GM19467 (cell line): Measurements from ENCODE around the gene TTC39C.
"Not testable (repeated sequence)": the region's sequence is repeated elsewhere in the genome, so short reads cannot be mapped to it uniquely, and the experiment has no call there.

Experiments used
- ATAC-seq: cut with Tn5 transposase; IDR thresholded peaks from one replicate; pipeline ENCODE4 v1.9.1; 2021; ENCODE audit warnings: mild to moderate bottlenecking, moderate library complexity; ENCODE audit not compliant: unreplicated experiment

Gene TTC39C

GRCh38 chr18:24015639-24016631 lies 1.4 kb downstream of the TTC39C start:
- ATAC-seq, result no peak

DNA sequence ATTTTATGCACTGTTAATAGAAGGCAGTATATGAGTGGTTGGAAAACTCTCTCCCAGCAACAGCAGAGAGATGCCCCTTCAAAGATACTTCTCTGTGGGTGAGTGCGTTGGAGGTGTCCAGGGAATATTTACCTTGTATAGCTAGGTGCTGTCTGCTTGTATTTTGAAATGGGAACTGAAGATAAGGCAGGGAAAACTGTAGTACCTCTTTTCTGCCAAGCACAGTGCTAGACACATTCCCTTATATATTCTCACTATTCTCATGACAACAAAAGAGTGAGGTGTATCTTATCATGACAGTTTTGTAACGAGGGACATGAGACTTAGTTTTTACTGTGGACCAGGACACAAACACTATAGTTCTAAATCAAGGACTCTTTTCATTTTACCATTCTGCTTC lies 2.1 kb downstream of the TTC39C start:
- ATAC-seq, result no peak

- ATAC-seq, result no peak
Observed at GRCh38 chr18:24018299-24018886, 3.8 kb downstream of the TTC39C start.

DNA sequence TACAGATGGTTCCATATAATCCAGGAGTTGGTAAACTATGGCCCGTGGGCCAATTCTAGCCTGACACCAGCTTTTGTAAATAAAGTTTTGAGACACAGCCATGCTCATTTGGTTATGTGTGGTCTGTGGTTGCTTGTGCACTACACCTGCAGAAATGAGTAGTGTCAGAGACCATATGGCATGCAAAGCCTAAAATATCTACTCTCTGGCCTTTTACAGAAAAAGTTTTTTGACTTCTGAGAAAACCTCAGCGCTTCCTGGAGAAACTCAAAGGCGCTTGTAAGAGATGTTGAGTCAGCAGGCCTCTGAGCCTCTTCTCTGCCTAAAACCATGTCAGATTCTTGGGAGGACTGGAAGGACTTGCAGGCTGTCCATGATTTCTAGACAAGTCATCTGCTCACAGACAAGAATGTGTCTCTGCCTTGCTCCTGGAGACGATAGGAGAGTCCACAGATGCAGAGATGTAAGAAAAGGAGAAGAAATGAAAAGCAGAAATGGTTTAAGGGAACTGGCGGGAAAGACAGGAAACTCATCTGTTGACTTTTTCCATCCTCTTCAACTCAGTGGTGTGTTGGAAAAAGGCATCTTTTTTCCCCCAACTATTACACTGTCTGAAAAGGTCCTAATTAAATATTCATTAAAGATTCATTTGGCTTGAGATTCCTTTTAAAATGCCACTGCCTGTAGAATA lies 5.2 kb downstream of the TTC39C start:
- peak; percentile 80 for ATAC-seq

- no peak for ATAC-seq
Observed at GRCh38 chr18:24021505-24021904, 7.0 kb downstream of the TTC39C start.

GRCh38 chr18:24022161-24022560 lies 7.6 kb downstream of the TTC39C start:
- no peak for ATAC-seq

GRCh38 chr18:24023185-24023814 lies 8.7 kb downstream of the TTC39C start:
- no peak for ATAC-seq

GRCh38 chr18:24024425-24024824 lies 9.9 kb downstream of the TTC39C start:
- ATAC-seq, result no peak

DNA sequence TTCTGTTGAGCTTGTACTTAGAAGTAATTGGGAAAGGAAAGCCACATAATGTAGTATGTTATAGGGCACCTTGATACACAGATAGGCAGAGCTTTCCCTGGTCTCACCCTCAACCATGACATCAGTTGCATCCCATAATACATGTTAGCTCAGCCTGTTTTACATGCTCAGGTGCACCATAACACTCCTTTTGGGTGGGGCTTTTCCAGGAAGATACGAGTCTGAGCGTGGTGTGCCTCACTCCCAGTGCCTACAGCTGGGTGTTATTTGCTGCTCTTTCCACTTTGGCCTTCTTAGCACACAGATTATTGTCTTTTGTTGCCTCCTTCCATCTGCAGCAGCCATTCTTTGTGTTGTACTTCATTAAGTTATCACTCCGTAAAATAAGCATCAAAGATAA lies 11.9 kb downstream of the TTC39C start:
- no peak for ATAC-seq

- no peak for ATAC-seq
Observed at GRCh38 chr18:24027156-24027827, 12.7 kb downstream of the TTC39C start.

DNA sequence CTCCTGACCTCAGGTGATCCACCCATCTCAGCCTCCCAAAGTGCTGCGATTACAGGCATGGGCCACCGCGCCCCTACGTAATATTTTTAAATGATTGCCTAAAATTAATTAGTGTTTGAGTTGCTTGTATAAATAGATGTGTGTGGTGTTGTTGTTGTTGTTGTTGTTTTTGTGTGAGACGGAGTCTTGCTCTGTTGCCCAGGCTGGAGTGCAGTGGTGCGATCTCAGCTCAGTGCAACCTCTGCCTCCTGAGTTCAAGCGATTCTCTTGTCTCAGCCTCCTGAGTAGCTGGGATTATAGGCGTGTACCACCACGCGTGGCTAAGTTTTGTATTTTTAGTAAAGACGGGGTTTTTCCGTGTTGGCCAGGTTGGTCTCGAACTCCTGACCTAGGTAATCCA lies 14.4 kb downstream of the TTC39C start:
- not testable (repeated sequence) for ATAC-seq

GRCh38 chr18:24031318-24031717 lies 16.8 kb downstream of the TTC39C start:
- no peak for ATAC-seq

GRCh38 chr18:24031916-24032315 lies 17.4 kb downstream of the TTC39C start:
- ATAC-seq, result no peak

DNA sequence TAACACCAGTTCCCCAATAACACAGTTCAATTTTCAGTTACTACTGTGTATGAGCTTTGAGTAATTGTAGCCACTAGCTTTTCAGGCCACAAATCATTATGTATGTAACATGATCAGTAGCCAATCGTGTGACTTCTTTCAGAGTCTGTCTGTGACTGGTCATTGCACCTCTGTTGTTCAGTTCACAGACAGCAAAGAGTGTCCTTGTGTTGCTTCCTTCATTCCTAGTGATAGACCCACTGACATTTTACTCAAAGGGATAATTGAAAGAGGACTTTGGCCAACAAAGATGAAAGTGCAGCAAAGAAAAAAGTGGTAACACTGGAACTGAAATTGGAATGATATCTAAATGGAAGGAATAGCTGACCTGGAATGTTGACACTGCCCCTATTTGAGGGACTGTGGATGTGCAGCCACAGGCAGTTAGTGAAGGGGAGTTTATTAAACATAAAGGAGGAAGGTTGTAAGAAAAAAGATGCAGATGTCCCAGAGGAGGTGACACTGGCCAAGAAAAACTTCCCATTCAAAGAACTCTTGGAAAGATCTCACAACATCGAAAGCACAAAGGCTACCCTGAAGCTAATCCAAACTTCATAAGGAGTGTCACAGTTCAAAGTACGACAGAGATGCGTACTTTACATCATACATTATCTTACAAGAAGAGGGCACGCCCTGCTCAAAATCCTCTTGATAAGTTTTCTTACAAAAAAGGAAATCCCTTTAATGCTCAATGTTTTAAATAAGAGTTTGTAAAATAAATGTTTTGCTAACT lies 19.3 kb downstream of the TTC39C start:
- no peak for ATAC-seq

- ATAC-seq, result no peak
Observed at GRCh38 chr18:24035316-24035715, 20.8 kb downstream of the TTC39C start.

DNA sequence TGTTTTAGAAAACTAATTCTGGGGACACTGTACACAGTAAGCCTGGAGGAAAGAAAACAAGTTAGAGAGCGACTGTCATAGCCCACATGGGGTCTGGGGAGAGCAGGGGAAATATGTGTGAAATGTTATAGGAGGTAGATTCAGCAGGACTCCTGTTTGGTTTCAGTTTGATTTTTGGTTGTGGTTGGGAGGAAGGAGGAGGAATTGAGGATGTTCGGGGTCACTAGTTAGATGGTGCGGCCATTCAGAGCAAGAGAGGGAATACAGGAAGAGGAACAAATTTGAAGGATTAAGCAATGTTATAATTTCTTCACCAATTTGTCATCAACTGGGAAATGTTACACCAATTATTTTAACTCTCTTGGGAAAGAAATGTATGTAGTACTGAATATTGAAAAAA lies 25.1 kb downstream of the TTC39C start:
- no peak for ATAC-seq

- ATAC-seq, result no peak
Observed at GRCh38 chr18:24041691-24042090, 27.1 kb downstream of the TTC39C start.

GRCh38 chr18:24043403-24043802 lies 28.8 kb downstream of the TTC39C start:
- ATAC-seq, result no peak

- ATAC-seq, result no peak
Observed at GRCh38 chr18:24048261-24048660, 33.7 kb downstream of the TTC39C start.

- ATAC-seq, result no peak
Observed at GRCh38 chr18:24049142-24049541, 34.6 kb downstream of the TTC39C start.
